ENCODE data around the gene RBM15B.

The RBM15B gene

GRCh38 chr3:51382076-51382745, 8.9 kb upstream of the RBM15B start:
- DNase-seq (ENCODE audit: low read depth) = no peak
- H3K4me3 ChIP-seq (ENCODE audit: low read depth, low read length) = no peak overlapping the region
- no peak for TF ChIP-seq CTCF (IDR thresholded peaks at IDR 0.05; ENCODE audit: insufficient read depth, low read depth, low read length, missing control alignments)

GRCh38 chr3:51382947-51383578, 8.0 kb upstream of the RBM15B start:
- no peak for DNase-seq (ENCODE audit: low read depth)
- TF ChIP-seq CTCF (IDR thresholded peaks at IDR 0.05; ENCODE audit: insufficient read depth, low read depth, low read length, missing control alignments) = no peak
- peak overlapping the region; percentile 94 for H3K4me3 ChIP-seq (ENCODE audit: low read depth, low read length)

GRCh38 chr3:51384055-51384725, 6.9 kb upstream of the RBM15B start:
- TF ChIP-seq CTCF (IDR thresholded peaks at IDR 0.05; ENCODE audit: insufficient read depth, low read depth, low read length, missing control alignments) = no peak
- peak overlapping the region; percentile 94 for H3K4me3 ChIP-seq (ENCODE audit: low read depth, low read length)
- peak; percentile 55 for DNase-seq (ENCODE audit: low read depth)

GRCh38 chr3:51384726-51385473, 6.2 kb upstream of the RBM15B start, which contains the start of gene MANF:
TSS of gene MANF (plus strand) at chr3:51385291. CDS start at chr3:51385343, 52 bp downstream.
- H3K4me3 ChIP-seq (ENCODE audit: low read depth, low read length) = peak within 1 kb of the TSS; percentile 94
- peak; percentile 99 for DNase-seq (ENCODE audit: low read depth)
- no peak for TF ChIP-seq CTCF (IDR thresholded peaks at IDR 0.05; ENCODE audit: insufficient read depth, low read depth, low read length, missing control alignments)

GRCh38 chr3:51385621-51386091, 5.4 kb upstream of the RBM15B start:
- no peak for DNase-seq (ENCODE audit: low read depth)
- peak overlapping the region; percentile 88 for H3K4me3 ChIP-seq (ENCODE audit: low read depth, low read length)
- no peak for TF ChIP-seq CTCF (IDR thresholded peaks at IDR 0.05; ENCODE audit: insufficient read depth, low read depth, low read length, missing control alignments)

- peak overlapping the region; percentile 88 for H3K4me3 ChIP-seq (ENCODE audit: low read depth, low read length)
- peak; percentile 27 for DNase-seq (ENCODE audit: low read depth)
- TF ChIP-seq CTCF (IDR thresholded peaks at IDR 0.05; ENCODE audit: insufficient read depth, low read depth, low read length, missing control alignments) = no peak
Observed at GRCh38 chr3:51386159-51386851, 4.8 kb upstream of the RBM15B start.

All from GM12865 (cell line).